WTC11 (cell line): ENCODE data around the gene ATP9B.

Experiments used
- CREM ChIP-seq: sonication (generic); formaldehyde crosslinking; IDR thresholded peaks from 2 replicates; pipeline ENCODE4 v1.8.1; 2022; ENCODE audit warnings: mild to moderate bottlenecking, missing genetic modification reagents, moderate library complexity
- TCF7 ChIP-seq: sonication (generic); formaldehyde crosslinking; IDR thresholded peaks from 2 replicates; pipeline ENCODE4 v1.8.0; 2022; ENCODE audit warnings: mild to moderate bottlenecking, low read depth, missing genetic modification reagents, moderate library complexity
- ZNF121 ChIP-seq: sonication (generic); formaldehyde crosslinking; IDR thresholded peaks from 2 replicates; pipeline ENCODE4 v1.8.0; 2023; ENCODE audit warnings: missing genetic modification reagents
- TF ChIP-seq, protein P1 (sequence below): fragments of 200-600 bp; IDR thresholded peaks from 2 replicates; pipeline ENCODE4 v1.8.0; 2022; ENCODE audit warnings: antibody characterized with exemption
- TF ChIP-seq, protein P2 (sequence below): sonication (generic); formaldehyde crosslinking; IDR thresholded peaks from 2 replicates; pipeline ENCODE4 v1.8.0; 2022; ENCODE audit warnings: mild to moderate bottlenecking, missing genetic modification reagents
- TF ChIP-seq, protein P3 (sequence below): sonication (generic); formaldehyde crosslinking; IDR thresholded peaks from 2 replicates; pipeline ENCODE4 v1.8.1; 2023; ENCODE audit warnings: mild to moderate bottlenecking, missing genetic modification reagents, moderate library complexity

DNA sequence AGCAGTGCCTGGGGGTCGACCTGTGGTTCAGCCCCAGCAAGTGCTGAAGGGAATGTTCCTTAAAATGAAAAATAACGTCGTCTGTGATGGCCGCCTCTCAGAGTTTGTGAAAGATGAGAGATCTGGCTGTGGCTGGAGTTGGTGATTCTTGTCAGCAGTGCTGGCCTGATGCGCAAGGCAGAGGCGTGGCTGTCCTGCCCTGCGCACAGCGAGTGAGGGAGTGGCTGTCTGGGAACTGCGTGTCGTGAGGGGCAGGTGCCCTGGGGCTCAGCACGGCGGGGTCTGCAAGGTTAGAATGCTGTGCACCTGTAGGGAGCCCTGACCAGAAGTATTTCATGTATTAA lies 335.3 kb downstream of the ATP9B start:
- TF ChIP-seq, protein P1, sequence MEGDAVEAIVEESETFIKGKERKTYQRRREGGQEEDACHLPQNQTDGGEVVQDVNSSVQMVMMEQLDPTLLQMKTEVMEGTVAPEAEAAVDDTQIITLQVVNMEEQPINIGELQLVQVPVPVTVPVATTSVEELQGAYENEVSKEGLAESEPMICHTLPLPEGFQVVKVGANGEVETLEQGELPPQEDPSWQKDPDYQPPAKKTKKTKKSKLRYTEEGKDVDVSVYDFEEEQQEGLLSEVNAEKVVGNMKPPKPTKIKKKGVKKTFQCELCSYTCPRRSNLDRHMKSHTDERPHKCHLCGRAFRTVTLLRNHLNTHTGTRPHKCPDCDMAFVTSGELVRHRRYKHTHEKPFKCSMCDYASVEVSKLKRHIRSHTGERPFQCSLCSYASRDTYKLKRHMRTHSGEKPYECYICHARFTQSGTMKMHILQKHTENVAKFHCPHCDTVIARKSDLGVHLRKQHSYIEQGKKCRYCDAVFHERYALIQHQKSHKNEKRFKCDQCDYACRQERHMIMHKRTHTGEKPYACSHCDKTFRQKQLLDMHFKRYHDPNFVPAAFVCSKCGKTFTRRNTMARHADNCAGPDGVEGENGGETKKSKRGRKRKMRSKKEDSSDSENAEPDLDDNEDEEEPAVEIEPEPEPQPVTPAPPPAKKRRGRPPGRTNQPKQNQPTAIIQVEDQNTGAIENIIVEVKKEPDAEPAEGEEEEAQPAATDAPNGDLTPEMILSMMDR, result no peak
- TF ChIP-seq, protein P2, sequence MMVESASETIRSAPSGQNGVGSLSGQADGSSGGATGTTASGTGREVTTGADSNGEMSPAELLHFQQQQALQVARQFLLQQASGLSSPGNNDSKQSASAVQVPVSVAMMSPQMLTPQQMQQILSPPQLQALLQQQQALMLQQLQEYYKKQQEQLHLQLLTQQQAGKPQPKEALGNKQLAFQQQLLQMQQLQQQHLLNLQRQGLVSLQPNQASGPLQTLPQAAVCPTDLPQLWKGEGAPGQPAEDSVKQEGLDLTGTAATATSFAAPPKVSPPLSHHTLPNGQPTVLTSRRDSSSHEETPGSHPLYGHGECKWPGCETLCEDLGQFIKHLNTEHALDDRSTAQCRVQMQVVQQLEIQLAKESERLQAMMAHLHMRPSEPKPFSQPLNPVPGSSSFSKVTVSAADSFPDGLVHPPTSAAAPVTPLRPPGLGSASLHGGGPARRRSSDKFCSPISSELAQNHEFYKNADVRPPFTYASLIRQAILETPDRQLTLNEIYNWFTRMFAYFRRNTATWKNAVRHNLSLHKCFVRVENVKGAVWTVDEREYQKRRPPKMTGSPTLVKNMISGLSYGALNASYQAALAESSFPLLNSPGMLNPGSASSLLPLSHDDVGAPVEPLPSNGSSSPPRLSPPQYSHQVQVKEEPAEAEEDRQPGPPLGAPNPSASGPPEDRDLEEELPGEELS, result no peak
- TF ChIP-seq, protein P3, sequence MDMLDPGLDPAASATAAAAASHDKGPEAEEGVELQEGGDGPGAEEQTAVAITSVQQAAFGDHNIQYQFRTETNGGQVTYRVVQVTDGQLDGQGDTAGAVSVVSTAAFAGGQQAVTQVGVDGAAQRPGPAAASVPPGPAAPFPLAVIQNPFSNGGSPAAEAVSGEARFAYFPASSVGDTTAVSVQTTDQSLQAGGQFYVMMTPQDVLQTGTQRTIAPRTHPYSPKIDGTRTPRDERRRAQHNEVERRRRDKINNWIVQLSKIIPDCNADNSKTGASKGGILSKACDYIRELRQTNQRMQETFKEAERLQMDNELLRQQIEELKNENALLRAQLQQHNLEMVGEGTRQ (CRISPR knock-in tag), result no peak
- TF ChIP-seq TCF7, result no peak
- no peak for TF ChIP-seq CREM
- TF ChIP-seq ZNF121 (CRISPR knock-in tag), result no peak
